ENCODE results near the gene MED10.

MED10 gene

DNA sequence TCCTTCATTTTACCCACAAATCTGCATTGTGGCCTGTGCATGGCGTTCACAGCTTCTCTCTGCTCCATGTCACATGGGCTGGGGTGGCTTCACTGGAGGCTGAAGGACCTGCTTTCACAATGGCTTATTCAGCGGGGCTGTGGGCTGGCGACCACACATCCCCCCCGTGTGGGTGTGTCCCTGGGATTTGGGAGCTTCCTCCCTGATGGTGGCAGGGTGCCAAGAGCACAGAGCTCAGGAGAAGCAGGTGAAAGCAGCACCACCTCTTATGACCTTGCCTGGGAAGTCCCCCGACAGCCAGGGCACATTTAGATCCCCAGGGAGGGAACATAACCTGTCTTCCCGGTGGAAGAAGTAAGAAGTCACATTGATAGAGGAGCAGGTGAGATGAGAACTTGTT, 5.0 kb upstream of the MED10 start:
- Mint-ChIP-seq H3K4me1 (peaks cover 9% of the 10 kb centered on the region), H3K27me3 (peaks cover 21% of the 10 kb centered on the region)
- ATAC-seq (replicated peaks; ENCODE audit: extremely low read depth, poor library complexity, severe bottlenecking) = no peak

DNA sequence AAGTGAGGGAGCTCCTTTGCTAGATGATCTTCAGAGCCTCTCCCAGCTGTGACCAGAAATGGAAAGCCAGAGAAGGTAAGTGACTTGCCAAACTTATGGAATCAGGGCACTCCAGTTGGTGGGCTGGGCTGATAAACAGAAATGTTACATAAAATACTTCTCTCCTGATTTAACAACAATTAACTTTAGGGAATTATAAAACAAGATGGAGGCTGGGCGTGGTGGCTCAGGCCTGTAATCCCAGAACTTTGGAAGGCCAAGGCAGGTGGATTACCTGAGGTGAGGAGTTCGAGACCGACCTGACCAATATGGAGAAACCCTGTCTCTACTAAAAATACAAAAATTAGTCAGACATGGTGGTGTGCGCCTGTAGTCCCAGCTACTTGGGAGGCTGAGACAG, 899 bp upstream of the MED10 start:
- ATAC-seq (replicated peaks; ENCODE audit: extremely low read depth, poor library complexity, severe bottlenecking) (no peak), DNase-seq (ENCODE audit: low spot score in 2 of 2) (no peak)
- peaks cover 48% of the 10 kb centered on the region for H3K4me1 Mint-ChIP-seq
- H3K4me3 Mint-ChIP-seq = peak overlapping the region; percentile 99
- peak overlapping the region; percentile 97 for H3K27ac Mint-ChIP-seq (ENCODE audit: low read depth)
- peaks cover 11% of the 10 kb centered on the region for H3K27me3 Mint-ChIP-seq
- peaks cover 40% of the 10 kb centered on the region for H3K36me3 Mint-ChIP-seq (ENCODE audit: insufficient read depth)
- no peaks in the 10 kb centered on the region for H3K9me3 Mint-ChIP-seq

More for the DNA sequence above, 5.0 kb upstream of the MED10 start:
- no peaks in the 10 kb centered on the region for H3K9me3 Mint-ChIP-seq
- no peak overlapping the region for H3K4me3 Mint-ChIP-seq
- DNase-seq (ENCODE audit: low spot score in 2 of 2) = no peak
- H3K27ac Mint-ChIP-seq (ENCODE audit: low read depth) = no peak overlapping the region
- peaks cover 4% of the 10 kb centered on the region for H3K36me3 Mint-ChIP-seq (ENCODE audit: insufficient read depth)

GRCh38 chr5:6378766-6379103, 388 bp upstream of the MED10 start:
- Mint-ChIP-seq H3K9me3 (no peaks in the 10 kb centered on the region), H3K4me1 (peaks cover 49% of the 10 kb centered on the region), H3K27ac (ENCODE audit: low read depth) (peak overlapping the region; percentile 97), H3K36me3 (ENCODE audit: insufficient read depth) (peaks cover 45% of the 10 kb centered on the region), H3K4me3 (peak overlapping the region; percentile 99), H3K27me3 (peaks cover 5% of the 10 kb centered on the region)
- no peak for ATAC-seq (replicated peaks; ENCODE audit: extremely low read depth, poor library complexity, severe bottlenecking)
- DNase-seq (ENCODE audit: low spot score in 2 of 2) = no peak

DNA sequence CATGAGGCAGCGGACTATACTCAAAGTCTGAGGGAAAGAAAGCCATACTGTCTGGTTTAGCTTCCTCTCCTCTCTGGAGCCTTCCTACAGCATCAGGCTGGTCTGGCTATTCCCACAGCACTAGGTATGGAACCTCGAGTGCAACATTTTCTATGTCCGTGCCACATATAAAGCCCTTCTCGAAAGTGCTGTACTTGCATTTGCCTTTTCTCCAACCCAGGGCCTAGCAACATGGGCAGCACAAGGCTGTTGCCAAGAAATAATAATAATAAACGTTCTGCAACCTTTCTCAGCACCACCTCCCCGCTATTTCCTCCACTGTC, 804 bp downstream of the MED10 start:
- peak; percentile 30 for ATAC-seq (replicated peaks; ENCODE audit: extremely low read depth, poor library complexity, severe bottlenecking)
- Mint-ChIP-seq H3K4me3 (peak overlapping the region; percentile 99), H3K4me1 (peaks cover 61% of the 10 kb centered on the region), H3K9me3 (no peaks in the 10 kb centered on the region), H3K36me3 (ENCODE audit: insufficient read depth) (peaks cover 56% of the 10 kb centered on the region), H3K27ac (ENCODE audit: low read depth) (peak overlapping the region; percentile 97), H3K27me3 (no peaks in the 10 kb centered on the region)
- no peak for DNase-seq (ENCODE audit: low spot score in 2 of 2)

GRCh38 chr5:6376974-6377520, 1.3 kb downstream of the MED10 start:
- H3K27ac Mint-ChIP-seq (ENCODE audit: low read depth) = peak overlapping the region; percentile 97
- H3K27me3 Mint-ChIP-seq = no peaks in the 10 kb centered on the region
- H3K4me3 Mint-ChIP-seq = peak overlapping the region; percentile 99
- no peak for ATAC-seq (replicated peaks; ENCODE audit: extremely low read depth, poor library complexity, severe bottlenecking)
- DNase-seq (ENCODE audit: low spot score in 2 of 2) = no peak
- peaks cover 64% of the 10 kb centered on the region for H3K4me1 Mint-ChIP-seq
- peaks cover 60% of the 10 kb centered on the region for H3K36me3 Mint-ChIP-seq (ENCODE audit: insufficient read depth)
- H3K9me3 Mint-ChIP-seq = no peaks in the 10 kb centered on the region

- no peak for DNase-seq (ENCODE audit: low spot score in 2 of 2)
- H3K4me1 Mint-ChIP-seq = peaks cover 53% of the 10 kb centered on the region
- no peaks in the 10 kb centered on the region for H3K27me3 Mint-ChIP-seq
- no peak for ATAC-seq (replicated peaks; ENCODE audit: extremely low read depth, poor library complexity, severe bottlenecking)
- no peak overlapping the region for H3K27ac Mint-ChIP-seq (ENCODE audit: low read depth)
- no peaks in the 10 kb centered on the region for H3K9me3 Mint-ChIP-seq
- no peak overlapping the region for H3K4me3 Mint-ChIP-seq
- H3K36me3 Mint-ChIP-seq (ENCODE audit: insufficient read depth) = peaks cover 72% of the 10 kb centered on the region
Measured at GRCh38 chr5:6373081-6373846, 5.1 kb downstream of the MED10 start.

DNA sequence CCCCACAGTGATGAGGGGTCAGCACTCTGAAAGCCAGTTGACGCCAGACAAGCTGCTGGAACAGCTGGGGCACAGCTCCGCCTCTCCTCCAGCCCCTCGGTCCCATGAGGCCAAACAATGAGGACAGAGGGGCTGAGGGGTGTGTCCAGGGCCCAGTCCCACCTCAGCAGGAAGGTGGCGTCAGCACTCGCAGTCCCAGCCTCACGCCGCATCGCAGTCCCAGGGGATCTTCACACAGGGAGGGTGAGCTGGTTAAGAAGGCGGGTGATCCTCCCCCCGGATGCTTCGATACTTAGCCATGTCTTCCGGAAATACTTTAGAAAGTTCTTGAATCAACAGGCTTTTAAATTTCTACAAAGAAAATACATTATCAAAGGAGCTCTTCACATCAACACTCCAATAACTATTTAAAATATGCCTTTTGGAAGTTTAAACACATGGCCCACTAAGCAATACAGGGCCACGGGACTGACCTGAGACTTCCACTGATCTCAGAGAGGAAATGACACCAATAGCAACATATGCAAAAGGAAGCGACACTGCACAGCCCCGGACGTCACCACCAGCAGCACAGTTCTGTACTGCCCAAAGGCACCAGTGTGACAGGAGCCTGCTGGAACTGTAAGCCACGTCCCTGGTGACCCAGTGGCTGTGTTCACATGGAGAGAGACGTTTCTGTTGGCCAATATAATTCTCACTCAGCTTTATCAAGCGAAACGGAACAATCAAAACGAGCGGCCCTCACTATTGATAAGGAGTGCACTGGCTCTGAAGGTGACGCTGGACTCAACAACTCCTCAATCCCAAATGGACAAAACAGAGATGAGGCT, 5.9 kb downstream of the MED10 start:
- H3K36me3 Mint-ChIP-seq (ENCODE audit: insufficient read depth) = peaks cover 68% of the 10 kb centered on the region

GRCh38 chr5:6371079-6371810, 7.1 kb downstream of the MED10 start:
- no peak overlapping the region for H3K27ac Mint-ChIP-seq (ENCODE audit: low read depth)
- H3K36me3 Mint-ChIP-seq (ENCODE audit: insufficient read depth) = peaks cover 62% of the 10 kb centered on the region
- peaks cover 34% of the 10 kb centered on the region for H3K4me1 Mint-ChIP-seq
- H3K27me3 Mint-ChIP-seq = no peaks in the 10 kb centered on the region
- no peak overlapping the region for H3K4me3 Mint-ChIP-seq
- DNase-seq (ENCODE audit: low spot score in 2 of 2) (no peak), ATAC-seq (replicated peaks; ENCODE audit: extremely low read depth, poor library complexity, severe bottlenecking) (no peak)
- H3K9me3 Mint-ChIP-seq = no peaks in the 10 kb centered on the region

More for the DNA sequence above, 5.9 kb downstream of the MED10 start:
- Mint-ChIP-seq H3K27me3 (no peaks in the 10 kb centered on the region), H3K4me1 (peaks cover 47% of the 10 kb centered on the region), H3K4me3 (no peak overlapping the region), H3K27ac (ENCODE audit: low read depth) (no peak overlapping the region), H3K9me3 (no peaks in the 10 kb centered on the region)
- no peak for ATAC-seq (replicated peaks; ENCODE audit: extremely low read depth, poor library complexity, severe bottlenecking)
- no peak for DNase-seq (ENCODE audit: low spot score in 2 of 2)

DNA sequence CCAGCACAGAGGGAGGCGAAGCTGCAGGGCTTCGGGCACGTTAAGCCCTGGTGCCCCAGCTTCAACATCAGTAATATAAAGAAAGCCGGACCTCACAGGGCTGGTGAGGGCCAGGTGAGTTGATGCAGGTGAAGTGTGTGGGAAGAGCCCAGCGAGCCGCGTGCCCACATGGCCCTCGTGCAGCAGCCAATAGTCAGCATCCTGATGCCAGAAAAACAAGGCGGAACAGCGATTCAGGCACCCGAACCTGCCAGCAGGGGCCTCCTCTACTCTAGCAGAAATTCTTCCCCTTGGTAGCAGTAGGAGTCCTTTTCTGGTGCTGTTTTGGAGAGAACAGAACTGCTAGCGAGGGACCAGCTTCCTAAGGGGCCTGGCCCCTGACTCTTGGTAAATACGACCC, 7.8 kb downstream of the MED10 start:
- Mint-ChIP-seq H3K36me3 (ENCODE audit: insufficient read depth) (peaks cover 55% of the 10 kb centered on the region), H3K4me3 (no peak overlapping the region), H3K27ac (ENCODE audit: low read depth) (no peak overlapping the region), H3K4me1 (peaks cover 29% of the 10 kb centered on the region), H3K9me3 (no peaks in the 10 kb centered on the region), H3K27me3 (no peaks in the 10 kb centered on the region)
- no peak for ATAC-seq (replicated peaks; ENCODE audit: extremely low read depth, poor library complexity, severe bottlenecking)
- no peak for DNase-seq (ENCODE audit: low spot score in 2 of 2)

GRCh38 chr5:6365977-6366590, 12.3 kb downstream of the MED10 start:
- Mint-ChIP-seq H3K27ac (ENCODE audit: low read depth) (no peak overlapping the region), H3K36me3 (ENCODE audit: insufficient read depth) (peaks cover 22% of the 10 kb centered on the region), H3K4me1 (no peaks in the 10 kb centered on the region), H3K4me3 (no peak overlapping the region), H3K27me3 (no peaks in the 10 kb centered on the region), H3K9me3 (no peaks in the 10 kb centered on the region)
- DNase-seq (ENCODE audit: low spot score in 2 of 2) (no peak), ATAC-seq (replicated peaks; ENCODE audit: extremely low read depth, poor library complexity, severe bottlenecking) (no peak)

DNA sequence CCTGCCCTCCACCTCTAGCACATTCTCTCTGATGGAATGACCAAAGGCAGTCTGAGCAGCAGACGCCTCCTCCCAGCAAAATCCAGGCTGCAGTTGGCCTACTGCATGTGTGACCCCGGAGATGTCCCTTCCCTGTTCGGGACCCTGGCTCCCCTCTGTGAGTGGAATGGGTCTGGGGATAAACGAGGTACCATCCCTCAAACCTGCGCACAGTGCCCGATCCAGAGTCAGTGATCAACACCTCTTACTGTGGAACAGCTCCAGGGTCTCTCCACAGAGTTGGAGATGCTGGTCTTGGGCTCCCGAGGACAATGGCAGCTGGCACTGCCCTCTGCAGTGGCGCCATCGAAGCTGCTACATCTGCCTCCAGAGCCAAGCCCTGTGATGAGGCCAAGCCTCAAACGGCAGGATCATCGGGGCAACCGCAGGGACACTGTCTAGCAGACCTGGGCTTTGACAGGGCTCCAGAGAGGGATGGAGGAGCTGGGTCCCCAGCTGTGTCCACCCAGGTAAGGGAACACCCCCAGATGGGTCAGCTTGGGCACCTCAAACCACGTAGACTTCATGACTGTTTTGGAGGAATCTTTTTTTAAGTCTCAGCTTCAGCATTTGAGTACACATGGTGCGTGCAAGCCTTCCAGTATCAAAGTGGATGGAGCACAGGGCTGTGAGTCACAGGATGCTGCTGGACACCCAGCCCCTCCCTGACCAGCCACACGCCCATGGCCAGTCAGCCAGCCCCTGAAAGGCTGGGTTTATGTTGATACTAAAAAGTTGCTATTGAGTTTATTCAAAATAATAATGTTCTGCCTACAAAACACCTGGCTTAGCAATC, 13.0 kb downstream of the MED10 start:
- Mint-ChIP-seq H3K27me3 (no peaks in the 10 kb centered on the region), H3K4me3 (no peak overlapping the region), H3K4me1 (peaks cover 4% of the 10 kb centered on the region), H3K27ac (ENCODE audit: low read depth) (no peak overlapping the region), H3K9me3 (no peaks in the 10 kb centered on the region), H3K36me3 (ENCODE audit: insufficient read depth) (peaks cover 19% of the 10 kb centered on the region)
- no peak for ATAC-seq (replicated peaks; ENCODE audit: extremely low read depth, poor library complexity, severe bottlenecking)
- DNase-seq (ENCODE audit: low spot score in 2 of 2) = no peak

Measured in central memory CD8-positive, alpha-beta T cell (primary cell).